DMS79 treated with DMSO at 0.1 percent for 48 hours (cell line): ENCODE results near the gene SLC25A31.

Experiments used
- DNase-seq: peaks from one replicate; lab custom pipeline; 2025; lab: John Stamatoyannopoulos, UW

Gene SLC25A31

DNA sequence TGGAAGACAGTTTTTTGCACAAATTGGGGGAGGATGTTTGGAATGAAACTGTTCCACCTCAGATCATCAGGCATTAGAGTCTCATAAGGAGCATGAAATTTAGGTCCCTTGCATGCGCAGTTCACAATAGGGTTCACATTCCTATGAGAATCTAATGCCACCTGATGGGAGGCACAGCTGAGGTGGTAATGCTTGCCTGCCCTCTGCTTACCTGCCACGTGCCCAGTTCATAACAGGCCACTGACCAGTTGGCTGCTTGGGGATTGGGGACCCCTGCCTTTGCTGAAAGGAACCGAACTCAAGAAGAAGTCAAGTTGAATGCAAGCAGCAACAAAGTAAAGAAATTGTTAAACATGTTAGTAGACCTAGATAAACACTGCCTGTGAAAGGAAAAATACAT lies 47.3 kb downstream of the SLC25A31 start:
- no peak for DNase-seq

DNA sequence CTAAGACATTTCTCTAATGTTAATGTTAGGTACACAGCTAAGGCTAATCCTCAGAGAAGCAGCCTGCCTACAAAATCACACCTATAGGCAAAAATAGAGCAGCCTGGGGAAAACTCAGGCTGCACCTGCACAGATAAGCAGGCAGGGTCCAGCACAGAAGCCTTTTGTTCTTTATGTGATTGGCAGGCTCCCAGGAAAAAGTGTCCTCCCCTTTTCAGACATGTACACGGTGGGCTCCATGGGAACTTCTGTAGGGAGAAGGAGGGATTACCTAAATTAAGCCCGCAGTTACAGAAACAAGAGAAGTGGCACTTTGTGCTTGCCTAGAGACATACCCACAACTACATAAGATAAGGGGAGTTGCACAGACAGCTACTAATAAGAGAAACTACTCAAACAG lies 47.9 kb downstream of the SLC25A31 start:
- DNase-seq: no peak

DNA sequence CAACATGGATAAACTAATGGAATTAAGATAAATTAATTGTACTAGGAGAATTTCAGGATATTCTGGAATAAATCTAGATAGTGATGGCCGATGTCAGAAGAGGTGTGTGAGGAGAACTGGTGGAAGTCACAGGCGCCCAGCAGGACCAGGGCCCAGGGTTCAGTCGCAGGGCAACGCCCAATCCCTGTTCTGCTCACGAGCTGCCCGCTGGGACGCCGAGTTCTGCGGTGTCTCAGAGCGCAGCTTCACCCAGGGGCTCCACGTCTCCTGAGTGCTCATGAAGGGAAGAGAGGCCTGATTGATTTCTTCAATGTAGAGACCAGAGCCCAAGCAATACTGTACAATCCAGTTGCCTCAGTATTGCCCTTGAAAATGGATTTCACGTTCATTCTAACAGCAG lies 50.4 kb downstream of the SLC25A31 start:
- no peak for DNase-seq

DNA sequence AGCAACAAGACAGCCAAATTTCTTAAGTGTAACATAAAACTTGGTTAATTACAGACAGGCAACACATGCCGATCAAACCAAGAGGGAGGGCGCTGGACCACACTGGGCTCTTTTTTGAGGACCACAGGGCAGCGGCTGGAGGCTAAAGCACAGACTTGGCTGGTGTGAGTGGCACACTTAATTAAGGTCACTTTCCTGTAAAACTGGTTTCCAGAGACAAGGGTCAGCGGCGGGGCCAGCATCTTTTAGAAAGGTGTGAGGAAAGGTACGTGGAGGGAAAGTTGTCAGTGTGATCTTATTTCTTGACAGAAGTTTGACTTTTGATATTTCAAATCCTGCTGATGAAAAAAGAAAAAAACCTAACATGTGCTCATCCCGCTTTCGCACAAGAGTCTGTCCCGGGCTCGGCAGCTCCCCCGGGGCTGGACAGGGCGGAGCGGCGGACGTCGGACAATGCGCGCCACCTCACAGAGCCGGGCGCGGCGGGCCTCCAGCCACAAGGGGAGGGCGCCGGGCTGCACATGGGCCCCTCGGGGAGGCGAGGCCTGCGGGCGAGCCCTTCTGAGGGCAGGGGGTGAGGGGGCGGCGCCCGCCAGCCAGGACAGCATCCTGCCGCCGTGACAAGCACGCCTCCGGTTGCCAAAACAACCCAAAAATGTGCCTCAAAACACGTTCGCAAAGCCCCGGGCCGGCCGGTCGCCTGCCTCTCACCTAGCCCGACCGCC lies 51.3 kb downstream of the SLC25A31 start:
- DNase-seq: peak; percentile 19

DNA sequence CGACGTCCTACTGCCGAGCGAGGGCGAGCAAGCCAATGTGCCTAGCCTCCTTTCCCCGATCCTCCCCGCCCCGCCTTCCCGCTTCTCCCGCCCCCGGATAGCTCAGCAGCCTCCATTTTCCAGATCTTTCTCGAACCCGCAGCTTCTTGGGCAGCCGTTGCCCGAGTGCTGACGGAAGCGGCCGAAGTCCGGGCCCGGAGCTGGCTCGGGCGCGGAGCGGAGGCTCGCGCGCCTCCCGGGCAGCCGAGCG lies 51.8 kb downstream of the SLC25A31 start:
- DNase-seq: peak; percentile 25

DNA sequence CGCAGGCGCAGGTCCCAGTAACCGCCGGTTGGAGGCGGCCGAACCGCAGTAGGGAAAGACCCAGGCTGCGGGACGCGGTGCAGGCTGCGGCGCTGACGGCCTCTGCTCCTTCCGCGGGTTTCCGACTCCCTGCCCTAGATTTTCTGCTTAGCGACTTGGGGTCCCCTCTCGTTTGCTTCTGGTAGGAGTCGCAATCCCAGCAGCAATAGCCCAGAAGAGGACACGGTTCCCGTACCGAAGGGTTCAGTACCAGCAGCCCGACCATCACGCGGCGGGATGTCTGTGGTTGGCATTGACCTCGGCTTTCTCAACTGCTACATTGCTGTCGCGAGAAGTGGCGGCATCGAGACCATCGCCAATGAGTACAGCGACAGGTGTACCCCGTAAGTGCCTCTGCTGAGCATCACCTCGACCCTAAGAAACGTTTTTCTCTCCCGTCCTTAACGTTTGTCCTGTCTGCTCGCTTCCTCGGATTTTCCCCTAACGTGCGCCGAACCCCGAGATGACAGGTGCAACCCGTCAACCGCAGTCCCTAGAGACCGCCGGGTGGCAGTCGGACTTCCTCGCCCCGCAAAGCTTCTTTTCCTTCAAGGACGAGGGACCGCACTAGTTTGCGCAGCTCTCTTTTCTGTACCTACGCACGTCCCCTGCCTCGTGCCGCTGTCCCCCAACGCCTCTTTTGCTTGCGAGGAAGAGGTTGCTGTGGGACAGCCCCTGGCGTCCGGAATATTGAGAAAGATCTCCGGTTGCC lies 52.2 kb downstream of the SLC25A31 start, which contains the start of gene HSPA4L:
Gene HSPA4L (plus strand): TSS at position 48 of the 751 bp plus-strand sequence. CDS start 229 bp downstream, at position 277.
- peak; percentile 13 for DNase-seq

DNA sequence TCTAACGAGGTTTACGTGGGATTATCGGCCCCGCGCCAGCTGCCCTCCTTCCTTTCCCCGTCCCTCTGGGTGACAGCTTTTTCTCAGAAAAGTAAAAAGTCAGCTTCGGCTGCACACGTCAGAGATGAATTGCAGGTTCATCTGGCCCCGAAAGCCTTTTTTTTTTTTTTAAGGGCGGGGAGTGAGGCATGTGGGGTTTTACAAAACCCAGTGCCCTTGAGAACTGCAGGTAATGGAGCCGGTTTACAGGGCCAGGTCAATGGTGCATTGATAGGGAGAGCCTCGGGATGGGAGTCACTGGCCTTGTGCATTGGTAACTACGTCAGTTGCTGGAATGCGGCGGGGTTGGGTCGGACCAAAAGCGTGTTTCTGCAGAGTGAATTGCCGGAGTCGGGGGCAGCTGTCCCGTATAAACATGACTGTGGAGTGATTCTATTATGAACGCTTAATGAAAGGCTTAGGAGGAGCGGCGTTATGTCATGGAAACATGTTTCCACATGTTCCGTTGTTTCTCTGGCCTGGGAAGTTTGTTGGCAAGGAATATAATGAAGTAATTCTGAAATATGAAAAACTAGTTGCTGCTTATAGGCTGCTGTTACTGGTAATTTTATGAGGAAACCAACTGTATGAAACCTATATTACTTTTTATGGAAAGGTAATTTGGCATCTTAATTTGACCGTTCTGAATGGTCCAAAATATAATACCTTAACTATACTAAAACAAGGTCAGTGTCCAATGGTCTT lies 53.0 kb downstream of the SLC25A31 start:
- DNase-seq: peak; percentile 5

DNA sequence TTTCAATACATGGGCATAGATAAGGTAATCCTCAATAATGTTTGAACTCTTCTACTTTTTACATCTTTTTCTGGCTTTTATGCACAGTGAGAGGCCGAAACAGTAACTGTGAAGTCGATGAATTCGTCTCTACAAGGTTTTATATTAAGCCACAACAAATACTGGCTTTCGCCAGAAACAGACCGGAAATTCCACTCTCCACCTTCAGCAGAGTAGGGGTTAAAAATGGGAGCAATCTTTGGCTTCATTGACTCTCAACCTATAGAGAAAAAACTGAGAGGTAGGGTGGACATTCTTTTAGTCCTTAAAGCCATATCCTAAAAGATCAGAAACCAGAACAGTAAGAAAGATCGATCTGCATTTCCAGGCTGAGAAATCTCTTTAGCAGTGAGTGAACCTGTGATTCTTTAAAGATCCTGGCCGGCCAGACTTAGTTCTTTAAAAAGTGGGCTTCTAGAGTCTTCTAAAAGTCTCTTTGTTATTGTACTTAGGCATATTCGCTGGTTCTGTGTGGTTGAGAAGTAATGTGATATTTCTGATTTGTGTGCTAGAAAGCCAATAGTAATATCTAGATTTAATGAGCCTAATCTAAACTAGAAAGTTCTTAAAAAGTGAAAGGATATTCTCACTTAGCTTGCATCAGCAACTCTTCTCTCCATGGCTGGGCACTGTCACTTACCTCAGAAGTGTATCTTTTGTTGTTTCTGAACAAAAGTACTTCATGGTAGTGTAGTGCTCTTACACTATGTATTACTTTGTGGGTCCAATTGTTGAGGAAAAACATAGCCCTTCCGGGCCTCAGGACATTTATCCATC lies 54.0 kb downstream of the SLC25A31 start:
- DNase-seq: peak; percentile 5

DNA sequence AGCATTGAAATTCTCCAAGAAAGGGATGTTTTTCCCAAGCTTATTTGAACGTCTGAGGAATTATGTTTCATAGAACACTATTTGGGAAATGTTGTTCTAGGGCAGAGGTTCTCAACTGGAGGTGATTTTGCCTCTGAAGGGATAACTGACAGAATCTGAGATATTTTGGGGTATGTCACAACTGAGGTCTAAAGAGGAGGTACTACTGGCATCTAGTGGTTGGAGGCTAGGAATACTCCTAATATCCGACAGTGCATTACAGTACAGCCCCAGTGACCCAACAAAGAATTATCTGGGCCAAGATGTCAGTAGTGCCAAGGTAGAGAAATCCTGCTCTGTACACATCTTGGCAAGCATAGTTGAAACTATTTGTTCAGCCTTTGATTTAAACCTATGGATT lies 58.3 kb downstream of the SLC25A31 start:
- DNase-seq: no peak

DNA sequence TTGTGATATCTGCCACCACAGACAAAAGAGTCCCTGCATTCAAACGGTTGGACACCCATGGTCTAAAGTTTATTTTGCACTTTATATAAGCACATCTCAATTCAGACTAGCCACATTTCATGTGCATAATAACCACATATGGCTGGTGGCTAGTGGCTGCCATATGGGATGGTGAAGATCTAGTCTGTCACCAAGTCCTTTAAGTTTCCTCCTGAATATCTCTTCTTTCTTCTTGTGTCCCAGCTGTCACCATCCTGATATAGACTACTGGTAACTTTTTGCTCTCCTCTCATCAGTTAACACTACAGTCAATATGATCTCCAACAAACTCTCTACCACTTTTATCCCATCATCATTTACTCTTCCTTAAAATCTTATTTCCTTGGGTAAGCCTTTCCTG lies 61.2 kb downstream of the SLC25A31 start:
- no peak for DNase-seq

DNA sequence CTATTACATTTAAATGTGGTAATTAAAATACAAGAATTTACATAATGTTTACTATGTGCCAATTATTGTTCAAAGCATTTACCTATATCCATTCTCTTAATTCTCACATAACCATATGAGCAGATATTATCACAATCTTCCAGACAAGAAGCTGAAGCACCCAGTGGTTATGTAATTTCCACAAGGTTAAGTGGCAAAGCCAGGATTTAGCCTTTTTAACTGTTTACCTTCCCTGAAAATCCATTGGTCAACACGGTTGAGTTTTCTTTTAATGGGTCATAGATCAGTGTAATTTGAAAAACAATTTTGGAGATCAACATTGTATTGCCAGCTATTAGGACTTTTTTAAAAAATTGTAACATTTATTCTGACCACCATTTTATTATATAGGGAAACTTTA lies 63.3 kb downstream of the SLC25A31 start:
- no peak for DNase-seq

DNA sequence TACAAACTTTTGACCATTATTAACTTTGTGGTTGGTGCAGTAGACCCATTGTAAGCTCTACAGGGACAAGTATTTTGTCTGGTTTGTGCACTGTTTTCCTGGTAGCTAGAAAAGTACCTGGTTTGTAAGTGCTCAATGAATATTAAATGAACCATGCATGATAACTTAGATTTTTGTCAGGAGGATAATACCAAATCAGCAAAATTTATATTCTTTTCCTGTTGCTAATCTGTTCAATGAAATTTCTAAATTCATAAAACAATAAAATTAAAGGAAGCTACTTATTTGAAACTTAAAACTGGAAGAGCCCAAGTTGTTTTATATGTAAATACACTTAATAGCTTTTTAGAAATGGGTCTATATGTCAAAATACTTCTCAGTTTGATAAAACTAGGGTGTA lies 69.5 kb downstream of the SLC25A31 start:
- no peak for DNase-seq

DNA sequence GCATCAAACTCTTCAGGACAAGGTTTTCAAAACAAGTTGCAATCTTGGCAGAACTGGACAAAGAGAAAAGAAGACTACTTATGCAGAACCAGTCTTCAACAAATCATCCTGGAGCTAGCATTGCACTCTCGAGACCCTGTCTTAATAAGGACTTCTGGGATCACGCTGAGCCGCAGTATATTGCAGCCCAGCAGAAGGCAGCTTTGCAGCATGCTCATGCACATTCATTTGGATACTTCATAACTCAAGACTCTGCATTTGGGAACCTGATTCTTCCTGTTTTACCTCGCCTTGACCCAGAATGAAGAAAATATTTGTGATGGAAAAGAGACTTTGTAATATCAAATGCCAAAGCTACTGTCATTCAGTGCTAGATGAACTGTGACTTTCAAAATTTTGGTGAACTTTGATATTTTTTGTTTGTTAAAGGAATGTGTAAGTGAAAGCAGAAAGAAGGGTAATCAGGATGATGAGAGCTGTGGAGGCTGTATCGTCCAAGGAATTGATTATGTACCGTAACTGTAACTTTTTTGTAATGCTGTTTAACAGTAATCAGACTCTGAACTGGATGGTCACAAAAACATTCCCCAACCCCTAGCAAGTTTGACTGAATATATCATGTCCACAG lies 79.1 kb downstream of the SLC25A31 start:
- DNase-seq: no peak

DNA sequence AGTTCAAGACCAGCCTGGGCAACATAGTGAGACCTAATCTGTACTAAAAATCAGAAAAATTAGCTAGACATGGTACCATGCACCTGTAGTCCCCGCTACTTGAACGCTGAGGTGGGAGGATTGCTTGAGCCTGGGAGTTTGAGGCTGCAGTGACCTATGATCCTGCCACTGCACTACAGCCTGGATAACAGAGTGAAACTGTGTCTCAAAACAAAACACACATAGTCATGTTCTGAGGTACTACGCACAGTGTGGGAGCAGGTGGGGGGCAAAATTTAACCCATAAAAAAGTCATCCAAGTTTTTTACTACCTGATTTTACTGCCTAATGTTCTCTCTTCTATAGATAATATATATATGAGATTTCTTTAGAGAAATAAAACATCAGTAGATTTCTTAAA lies 80.4 kb downstream of the SLC25A31 start:
- no peak for DNase-seq

DNA sequence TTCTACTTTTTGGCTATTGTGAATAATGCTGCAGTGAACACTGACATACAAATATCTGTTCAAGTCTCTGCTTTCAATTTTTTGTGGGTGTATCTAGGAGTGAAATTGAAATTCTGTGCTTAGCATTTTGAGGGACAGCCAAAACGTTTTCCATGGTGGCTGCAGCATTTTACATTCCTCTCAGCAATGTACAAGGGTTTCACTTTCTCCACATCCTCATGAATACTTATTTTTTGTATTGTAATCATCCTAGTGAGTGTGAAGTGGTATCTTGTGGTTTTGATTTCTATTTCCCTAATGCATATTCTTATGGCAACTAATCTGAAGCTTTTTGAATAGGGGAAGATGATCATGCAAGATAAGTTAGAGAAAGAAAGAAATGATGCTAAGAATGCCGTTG lies 92.2 kb downstream of the SLC25A31 start:
- DNase-seq: no peak
